GM21447 (cell line): ENCODE results near the gene ZNF385B.
"Not testable (repeated sequence)": the region's sequence is repeated elsewhere in the genome, so short reads cannot be mapped to it uniquely, and the experiment has no call there.

Experiments used
- ATAC-seq: cut with Tn5 transposase; IDR thresholded peaks from one replicate; pipeline ENCODE4 v1.9.1; 2021; ENCODE audit not compliant: unreplicated experiment

The ZNF385B gene

DNA sequence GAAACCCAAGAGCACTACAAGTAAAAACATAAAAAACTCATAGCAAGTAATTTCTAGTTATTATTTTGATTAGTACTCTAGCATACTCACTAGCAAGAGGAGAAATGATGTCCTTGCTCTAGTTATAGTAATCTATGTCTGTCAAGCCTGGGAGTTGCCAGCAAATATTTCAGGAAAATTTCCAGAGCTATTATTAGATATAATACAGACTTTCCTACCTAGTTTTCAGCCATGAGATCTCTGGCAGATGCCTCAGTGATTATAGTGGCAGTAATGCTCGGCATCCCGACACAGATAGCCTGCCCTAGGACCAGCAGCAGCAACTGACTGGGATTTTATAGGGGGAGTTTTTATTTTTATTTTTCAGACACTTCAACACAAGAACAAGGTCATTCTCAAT lies 224.4 kb downstream of the ZNF385B start:
- ATAC-seq = no peak

DNA sequence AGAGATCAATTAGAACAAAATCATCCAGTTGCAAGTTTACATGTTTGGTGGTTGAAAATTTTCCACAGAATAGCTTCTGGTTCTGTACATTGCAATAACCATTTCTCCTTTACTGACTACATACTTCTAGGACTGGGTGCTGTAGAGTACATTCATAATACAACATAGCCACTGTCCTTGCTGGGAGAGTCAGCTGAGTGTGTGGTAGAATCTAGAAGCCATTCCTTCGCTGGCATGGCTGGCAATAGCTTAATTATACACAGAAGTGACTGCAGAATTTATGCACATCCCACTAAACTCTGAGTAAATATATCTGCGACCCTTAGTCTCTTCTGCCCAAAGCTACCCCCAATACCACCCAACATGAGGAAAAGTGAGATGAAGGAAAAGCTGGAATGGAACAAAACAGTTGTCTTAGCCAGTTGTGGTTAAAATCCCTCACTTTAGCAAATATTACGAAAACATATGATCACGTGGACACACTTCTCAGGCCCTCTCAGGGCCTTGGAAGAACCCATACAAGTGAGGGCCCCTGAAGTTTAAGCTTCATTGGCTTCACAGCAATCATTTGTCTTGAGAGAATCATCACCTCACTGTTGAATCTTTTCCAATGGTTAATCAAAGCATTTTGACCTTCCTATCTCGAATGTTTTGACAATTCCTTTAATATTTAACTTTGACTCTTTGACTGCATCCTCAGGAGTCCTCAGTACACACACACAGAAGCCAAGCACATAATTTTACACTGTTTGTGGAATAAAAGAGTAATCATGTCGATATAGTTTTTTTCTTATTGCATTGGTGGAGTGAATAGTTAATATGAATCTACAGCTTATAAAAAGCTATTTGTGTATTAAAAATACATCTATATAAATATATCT lies 225.1 kb downstream of the ZNF385B start:
- ATAC-seq = no peak

DNA sequence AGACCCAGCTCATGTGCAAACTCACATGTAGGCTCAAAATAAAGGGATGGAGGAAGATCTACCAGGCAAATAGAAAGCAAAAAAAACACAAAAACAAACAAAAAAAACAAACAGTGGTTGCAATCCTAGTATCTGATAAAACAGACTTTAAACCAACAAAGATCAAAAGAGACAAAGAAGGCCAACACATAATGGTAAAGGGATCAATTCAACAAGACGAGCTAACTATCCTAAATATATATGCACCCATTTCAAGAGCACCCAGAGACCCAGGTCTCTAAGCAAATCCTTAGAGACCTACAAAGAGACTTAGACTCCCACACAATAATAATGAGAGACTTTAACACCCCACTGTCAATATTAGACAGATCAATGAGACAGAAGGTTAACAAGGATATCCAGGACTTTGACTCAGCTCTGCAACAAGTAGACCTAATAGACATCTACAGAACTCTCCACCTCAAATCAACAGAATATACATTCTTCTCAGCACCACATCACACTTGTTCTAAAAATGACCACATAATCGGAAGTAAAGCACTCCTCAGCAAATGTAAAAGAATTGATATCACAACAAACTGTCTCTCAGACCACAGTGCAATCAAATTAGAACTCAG lies 229.5 kb downstream of the ZNF385B start:
- not testable (repeated sequence) for ATAC-seq

DNA sequence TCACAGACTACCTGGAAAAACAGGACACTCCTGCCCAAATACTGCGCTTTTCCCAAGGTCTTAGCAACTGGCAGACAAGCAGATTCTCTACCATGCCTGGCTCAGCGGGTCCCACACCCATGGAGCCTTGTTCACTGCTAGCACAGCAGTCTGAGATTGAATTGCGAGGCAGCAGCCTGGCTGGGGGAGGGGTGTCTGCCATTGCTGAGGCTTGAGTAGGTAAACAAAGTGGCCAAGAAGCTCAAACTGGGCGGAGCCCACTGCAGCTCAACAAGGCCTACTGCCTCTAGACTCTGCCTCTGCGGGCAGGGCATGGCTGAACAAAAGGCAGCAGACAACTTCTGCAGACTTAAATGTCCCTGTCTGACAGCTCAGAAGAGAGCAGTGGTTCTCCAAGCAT lies 231.6 kb downstream of the ZNF385B start:
- not testable (repeated sequence) for ATAC-seq

DNA sequence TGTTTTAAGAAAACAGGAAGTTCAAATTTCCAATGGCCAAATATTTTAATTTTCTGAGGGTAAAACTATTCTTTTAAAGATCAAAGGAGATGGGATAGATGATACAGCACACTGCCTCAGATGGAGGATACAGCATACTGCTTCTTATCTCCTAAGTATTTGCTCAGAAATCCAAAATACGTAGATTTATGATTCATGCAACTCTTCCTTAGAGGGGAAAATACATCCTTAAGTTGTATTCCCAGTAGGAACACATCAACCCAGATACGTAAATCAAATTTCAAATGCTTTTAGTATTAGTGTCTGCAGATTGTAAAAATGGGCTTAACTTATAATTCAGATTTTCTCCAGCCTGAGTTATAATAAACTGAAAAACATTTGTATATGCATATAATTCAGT lies 235.2 kb downstream of the ZNF385B start:
- no peak for ATAC-seq

DNA sequence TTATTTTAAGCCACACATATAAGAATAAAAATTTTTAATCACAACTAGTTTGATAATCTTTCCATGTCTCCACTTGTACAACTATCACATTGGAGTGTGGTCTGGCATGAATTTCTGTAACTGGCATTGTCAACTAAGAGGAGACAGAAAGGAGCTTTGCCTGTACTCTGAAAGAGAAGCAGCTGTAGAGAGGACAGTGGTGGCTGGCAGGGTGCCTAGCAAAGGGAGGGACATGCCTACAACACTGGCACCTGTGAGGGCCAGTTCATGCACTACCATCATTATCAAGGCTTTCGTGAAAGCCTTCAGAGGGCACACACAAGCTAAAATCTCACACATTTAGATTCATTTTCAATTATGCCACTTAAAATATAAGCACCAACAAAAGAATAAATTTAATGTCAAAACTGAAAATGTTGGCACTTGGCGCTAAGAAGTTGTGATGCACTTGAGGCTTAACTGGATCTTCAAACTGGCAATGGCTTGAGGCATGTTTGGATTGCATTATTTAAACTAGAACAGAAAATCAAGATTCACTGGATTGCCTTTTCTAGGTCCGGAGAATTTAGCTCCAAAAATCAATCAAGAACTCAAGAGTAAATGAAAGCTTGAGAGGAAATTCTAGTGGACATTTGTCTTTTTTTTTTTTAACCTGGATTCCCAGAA lies 238.6 kb downstream of the ZNF385B start:
- ATAC-seq = no peak

DNA sequence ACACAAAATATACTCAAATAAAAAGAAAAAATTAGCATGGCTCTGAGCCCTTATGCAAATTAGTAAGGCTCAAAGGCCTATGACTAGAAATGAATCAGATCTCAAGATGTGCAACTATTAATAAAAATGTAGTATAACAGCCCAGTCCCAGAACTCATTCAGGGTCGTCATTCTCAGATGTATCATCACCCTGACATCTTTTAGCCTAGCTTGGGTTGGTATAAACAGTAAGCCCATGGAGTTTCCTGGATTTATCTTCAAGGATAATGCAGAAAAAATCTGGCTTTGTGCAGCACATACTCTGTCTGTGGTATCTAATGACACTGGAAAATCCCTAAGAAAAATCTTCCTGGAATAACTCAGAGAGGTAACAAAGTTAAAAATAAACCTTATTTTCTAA lies 239.3 kb downstream of the ZNF385B start:
- no peak for ATAC-seq

DNA sequence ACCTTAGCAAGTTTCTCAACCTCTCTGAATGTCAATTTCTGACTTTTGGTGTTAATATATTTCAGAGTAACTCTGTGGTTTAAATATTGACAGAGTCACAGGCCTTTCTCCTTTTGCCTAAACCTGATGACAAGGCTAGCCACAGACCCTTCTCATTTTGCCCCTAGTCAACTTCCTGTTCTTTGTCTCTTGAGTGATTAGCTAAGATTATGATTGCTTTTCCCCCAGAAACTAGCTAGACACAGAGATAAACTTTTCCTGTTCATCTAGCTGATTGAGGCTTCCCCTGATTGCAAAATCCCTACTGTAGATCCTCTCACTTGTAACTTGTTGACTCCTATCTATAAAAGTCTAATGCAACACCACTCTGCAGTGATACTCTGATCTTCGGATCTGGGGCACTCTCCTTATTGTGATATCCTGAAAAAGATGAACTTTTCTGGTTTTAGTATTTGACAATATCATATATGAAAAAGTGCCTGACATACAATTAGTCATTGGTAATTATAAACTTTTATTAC lies 241.4 kb downstream of the ZNF385B start:
- ATAC-seq = no peak

DNA sequence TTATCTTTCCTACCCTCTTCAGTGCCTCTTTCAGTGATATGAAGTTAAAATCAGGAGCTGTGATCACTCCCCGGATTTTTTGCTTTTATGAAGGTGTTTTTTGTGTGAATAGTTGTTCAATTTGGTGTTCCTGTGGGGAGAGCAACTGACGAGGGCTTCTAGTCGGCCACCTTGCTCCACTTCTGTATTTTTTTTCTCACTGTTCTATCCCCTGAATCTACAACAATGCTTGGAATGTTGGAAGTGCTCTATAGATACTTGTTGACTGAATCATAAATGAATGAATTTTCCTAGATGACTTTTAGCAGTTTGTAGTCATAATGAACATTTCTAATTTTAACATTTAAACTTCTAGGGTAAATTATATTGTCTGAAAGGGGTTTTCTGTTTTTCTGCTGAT lies 247.3 kb downstream of the ZNF385B start:
- ATAC-seq = no peak

DNA sequence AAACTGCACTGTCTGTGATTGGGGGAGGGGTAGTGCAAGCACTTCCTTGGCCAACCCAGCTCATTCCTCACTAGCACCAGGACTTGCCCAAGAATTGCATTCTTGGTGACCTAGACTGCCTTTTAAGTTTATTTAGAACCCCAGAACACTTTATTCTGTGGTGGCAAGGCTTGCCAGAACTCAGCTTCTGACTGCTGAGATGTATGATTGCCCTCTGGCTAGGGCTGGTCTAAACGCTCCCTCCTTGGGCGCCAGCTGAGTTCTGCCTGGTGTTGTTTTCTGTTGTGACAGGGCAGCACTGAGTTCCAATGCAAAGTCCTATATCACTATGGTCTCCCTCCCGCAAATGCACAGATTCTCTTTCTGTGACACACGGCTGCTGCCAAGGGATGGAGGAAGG lies 247.7 kb downstream of the ZNF385B start:
- no peak for ATAC-seq

DNA sequence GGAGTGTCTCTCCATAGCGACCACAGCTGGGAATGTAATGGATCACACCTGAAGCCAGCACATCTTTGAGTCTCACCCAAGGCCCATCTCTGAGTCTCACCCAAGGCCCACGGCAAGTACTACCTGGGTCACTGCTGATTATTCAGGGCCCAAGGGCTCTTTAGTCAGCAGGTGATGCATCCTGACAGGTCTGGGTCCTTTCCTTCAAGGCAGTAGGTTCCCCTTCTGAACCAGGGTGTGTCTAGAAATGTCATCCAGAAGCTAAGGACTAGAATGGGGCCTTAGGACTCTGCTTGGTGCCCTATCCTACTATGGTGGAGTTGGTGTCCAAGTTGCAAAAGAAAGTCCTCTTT lies 248.1 kb downstream of the ZNF385B start:
- ATAC-seq = no peak

DNA sequence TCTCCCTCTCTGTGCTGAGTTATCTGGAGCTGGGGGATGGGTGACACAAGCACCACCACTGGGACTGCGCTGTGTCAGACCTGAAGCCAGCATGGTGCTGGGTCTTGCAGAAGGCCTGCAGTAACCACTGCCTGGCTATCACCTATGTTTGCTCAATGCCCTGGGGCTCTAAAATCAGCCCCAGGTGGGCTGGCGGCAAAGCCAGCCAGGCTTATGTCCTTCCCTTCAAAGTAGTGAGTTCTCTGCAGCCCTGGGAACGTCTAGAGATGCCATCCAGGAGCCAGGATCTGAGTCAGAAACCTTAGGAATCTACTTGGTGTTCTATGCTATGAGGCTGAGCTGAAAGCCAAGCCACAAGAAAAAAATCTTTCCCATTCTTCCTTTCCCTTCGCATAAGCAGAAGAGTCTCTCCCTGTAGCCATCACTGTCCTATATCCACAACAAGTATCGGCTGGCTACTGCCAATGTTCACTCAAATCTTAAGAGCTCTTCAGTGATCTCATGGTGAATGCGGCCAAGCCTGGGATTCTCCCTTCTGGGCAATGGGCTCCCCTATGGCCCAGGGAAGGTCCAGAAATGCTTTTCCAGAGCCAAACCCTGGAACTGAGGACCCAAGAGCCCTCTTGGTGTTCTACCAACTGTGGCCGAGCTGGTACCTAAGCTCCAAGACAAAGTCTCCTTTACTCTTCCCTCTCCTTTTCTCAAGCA lies 248.7 kb downstream of the ZNF385B start:
- ATAC-seq = no peak

DNA sequence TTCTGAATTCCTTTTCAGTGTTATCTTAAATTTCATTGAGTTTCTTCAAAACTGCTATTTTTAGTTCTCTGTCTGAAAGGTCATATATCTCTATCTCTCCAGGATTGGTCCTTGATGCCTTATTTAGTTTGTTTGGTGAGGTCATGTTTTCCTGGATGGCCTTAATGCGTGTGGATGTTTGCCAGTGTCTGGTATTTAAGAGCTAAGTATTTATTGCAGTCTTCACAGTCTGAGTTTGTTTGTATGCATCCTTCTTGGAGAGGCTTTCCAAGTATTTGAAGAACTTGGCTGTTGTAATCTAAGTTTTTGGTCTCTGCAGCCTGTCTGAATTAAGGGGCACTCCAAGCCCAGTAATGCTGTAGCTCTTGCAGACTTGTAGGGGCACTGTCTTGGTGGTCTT lies 249.3 kb downstream of the ZNF385B start:
- no peak for ATAC-seq

DNA sequence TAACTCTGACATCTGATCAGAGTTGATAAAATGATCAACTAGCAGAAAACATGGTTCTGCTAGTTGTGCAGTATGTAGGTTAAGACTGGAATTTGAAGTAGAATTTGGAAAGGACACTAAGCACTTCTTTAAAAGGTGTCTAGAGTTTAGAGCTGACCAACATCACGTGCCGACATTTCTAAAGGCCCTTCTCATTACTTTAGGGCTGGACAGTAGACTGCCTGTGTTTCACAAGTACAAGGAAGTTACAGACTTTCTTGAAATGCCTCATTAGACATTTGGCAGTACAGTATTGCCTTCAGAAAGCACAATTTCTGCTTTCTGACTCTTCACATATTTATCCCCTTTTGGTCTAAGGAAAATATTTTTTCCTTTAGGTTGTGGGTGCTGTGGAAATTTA lies 255.3 kb downstream of the ZNF385B start:
- no peak for ATAC-seq

DNA sequence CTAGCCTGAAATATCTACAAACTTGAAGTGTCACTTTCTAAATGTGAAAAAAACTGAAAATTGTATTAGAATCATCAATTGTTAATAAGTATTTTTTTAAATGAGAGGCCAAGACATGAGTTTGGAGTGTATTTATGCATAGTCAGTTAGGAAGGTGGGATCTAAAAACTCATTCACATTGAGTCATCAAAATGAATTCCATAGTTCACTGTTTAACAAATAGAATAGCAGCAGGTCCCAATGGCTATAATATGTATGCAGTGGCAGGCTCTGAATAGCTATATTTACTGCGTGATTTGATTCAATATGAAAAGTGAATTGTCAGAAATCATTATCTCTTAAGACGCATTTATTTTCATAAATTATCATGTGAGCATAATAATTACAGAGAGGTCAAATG lies 256.1 kb downstream of the ZNF385B start:
- ATAC-seq = no peak

DNA sequence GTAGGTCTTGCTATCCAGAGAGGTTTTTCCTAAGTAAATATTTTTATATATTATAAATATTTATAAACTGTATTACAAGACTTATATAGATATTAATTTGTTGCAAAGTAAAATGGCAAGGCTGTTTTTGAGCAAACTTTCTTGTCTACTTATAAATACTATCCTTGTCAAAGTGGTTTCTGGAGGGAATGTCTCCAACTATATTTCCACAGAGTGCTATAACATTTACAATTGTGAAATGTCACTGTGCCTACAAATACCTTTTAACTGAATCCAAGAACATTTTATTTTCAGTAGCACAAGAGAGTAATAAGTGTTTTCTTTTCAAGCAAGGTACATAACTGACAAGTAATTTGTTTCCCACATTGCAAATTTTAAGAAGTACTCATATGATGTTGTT lies 256.8 kb downstream of the ZNF385B start:
- ATAC-seq = no peak

DNA sequence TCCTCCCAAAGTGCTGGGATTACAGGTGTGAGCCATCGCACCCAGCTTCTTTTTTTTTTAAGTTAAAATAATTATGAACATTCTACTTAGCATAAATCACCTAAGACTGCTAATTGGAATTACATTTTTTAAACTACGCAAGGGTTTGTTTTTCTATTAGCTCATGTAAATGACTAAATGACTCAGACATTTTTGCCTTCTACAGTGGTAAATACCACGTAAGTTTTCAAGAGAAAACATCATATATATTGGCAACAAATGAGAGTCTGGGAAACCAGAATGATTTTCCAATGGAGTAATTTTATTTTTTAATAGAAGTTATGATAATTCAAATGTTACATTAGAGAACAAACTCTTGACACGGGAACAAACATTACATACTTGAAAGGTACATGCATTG lies 259.0 kb downstream of the ZNF385B start:
- ATAC-seq = no peak

DNA sequence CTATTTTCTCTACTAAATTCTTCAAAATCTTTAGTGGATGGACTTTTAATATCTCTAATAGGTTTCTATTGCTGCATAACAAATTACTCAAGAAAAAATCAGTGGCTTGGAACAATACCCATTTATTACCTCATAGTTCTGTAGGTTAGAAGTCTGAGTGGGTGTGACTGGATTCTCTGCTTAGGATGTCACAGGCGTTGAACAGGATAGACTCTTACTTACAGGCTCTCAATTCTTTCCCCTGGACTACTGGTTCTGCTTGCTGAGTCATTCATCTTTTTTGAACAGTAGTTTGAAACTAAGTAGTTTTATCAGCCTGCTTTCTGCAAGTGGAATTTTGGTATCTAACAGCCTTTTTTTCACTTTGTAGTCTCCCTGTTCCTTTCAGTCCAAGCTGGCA lies 265.4 kb downstream of the ZNF385B start:
- ATAC-seq = no peak

DNA sequence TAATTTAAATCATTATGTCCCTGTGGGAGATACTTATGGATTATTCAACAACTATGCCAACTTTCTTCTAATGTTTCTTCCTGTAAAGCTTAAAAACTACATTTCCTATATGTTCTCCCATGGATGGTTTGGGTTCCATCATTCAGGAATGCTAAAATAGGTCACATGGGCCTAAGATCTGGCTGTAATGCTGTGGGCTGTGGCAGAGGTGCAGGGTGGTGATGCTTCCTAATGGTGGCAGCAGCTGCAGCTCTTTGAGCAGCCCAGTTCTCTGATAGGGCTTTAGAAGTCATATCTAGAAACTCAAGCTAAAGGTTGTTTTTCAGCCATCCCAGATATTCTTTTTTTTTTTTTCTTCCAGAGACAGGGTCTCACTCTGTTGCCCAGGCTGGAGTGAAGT lies 266.1 kb downstream of the ZNF385B start:
- no peak for ATAC-seq

DNA sequence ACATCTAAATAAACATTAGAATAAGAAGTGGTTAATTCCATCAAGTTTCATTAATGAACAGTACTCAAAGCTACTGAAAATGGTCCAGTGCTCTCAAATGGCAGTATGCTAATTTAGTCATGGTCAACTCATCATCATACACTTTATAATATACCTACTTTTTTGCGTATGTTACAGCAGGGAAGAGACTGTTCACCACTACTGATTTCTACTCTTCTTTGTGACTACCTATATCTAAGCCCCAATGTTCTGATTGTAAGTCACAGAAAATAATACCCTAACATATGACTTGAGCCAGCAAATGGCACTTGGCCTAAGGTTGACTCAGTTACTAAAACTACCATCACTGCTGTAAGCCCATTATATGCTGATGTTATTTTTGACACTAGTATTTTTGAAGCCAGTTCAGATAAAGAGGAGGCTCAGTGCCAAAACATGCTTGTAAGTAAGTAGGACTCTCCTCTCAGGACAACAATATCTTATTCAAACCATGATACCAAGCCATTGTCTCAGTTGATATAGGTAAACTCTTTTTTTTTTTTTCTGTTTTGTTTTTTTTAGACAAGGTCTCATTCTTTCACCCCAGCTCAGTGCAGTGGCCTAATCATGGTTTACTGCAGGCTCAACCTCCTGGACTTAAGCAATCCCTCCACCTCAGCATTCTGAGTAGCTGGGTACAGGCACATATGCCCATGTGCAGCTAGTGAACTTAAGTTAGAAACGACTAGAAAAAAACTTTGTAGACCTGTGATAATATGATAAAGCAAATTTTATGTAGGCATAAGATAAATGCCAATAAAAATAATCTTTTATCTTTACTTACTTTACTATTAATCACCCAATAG lies 266.9 kb downstream of the ZNF385B start:
- no peak for ATAC-seq
